Left renal cortex interstitium (tissue), 4 donors: ENCODE data around the gene DNAJC30. TPM values are rescaled to one million over a fixed set of nuclear protein-coding genes. Genes with fewer than 3 reads are reported as not detected.
"Not testable (repeated sequence)": the region's sequence is repeated elsewhere in the genome, so short reads cannot be mapped to it uniquely, and the experiment has no call there.

ENCODE experiments used
- DNase-seq, 4 donors: peaks; one replicate each; pipeline ENCODE4 v3.0.0-alpha.2; 2013; ENCODE audit warnings: low read depth in 4 of 4, low spot score in 2 of 4, missing footprints in 1 of 4
- polyA plus RNA-seq, 4 donors: library from polyadenylated mRNA; unstranded; fragments of 120-200 nt; gene quantifications; one replicate each; pipeline ENCODE4 v1.2.1, GENCODE V29; 2013; ENCODE audit not compliant: insufficient read length in 4 of 4

DNAJC30 gene
- 10 to 100 TPM in 3 of 4 donors, 1 to 10 TPM in 1; 9.9 to 13.9 (median 12.2) TPM for polyA plus RNA-seq

GRCh38 chr7:73683056-73683787 is at the start of gene DNAJC30, which contains the start of gene BUD23:
TSS of gene DNAJC30 (minus strand) at chr7:73683453. CDS start at chr7:73683423, 30 bp downstream.
TSS of gene BUD23 (plus strand) at chr7:73683597. CDS start at chr7:73683626, 29 bp downstream.
- DNase-seq: peak in 3 of 4 donors; percentile 82 to 91 (median 90)

GRCh38 chr7:73732397-73732796 is 49.1 kb upstream of the DNAJC30 start:
- DNase-seq: no peak

- no peak for DNase-seq
These were observed 47.2 kb upstream of the DNAJC30 start for GRCh38 chr7:73730485-73730884.

- DNase-seq: no peak
These were observed 45.3 kb upstream of the DNAJC30 start for GRCh38 chr7:73728551-73728950.

- no peak for DNase-seq
These were observed 44.7 kb upstream of the DNAJC30 start for GRCh38 chr7:73727952-73728351.

- DNase-seq: no peak
These were observed 42.8 kb upstream of the DNAJC30 start for GRCh38 chr7:73726083-73726466.

GRCh38 chr7:73723813-73724212 is 40.6 kb upstream of the DNAJC30 start:
- DNase-seq: no peak

- no peak for DNase-seq
These were observed 39.5 kb upstream of the DNAJC30 start for GRCh38 chr7:73722785-73723184.

- DNase-seq: not testable (repeated sequence)
These were observed 38.9 kb upstream of the DNAJC30 start for GRCh38 chr7:73722182-73722581.

GRCh38 chr7:73721377-73721817 is 38.1 kb upstream of the DNAJC30 start:
- DNase-seq: no peak

GRCh38 chr7:73720443-73720842 is 37.2 kb upstream of the DNAJC30 start:
- not testable (repeated sequence) for DNase-seq

- DNase-seq: no peak
These were observed 36.5 kb upstream of the DNAJC30 start for GRCh38 chr7:73719806-73720169.

GRCh38 chr7:73718905-73719805 is 35.9 kb upstream of the DNAJC30 start, which contains the start of gene STX1A:
TSS of gene STX1A (minus strand) at chr7:73719669. CDS start at chr7:73719631, 38 bp downstream.
- DNase-seq: no peak

GRCh38 chr7:73718438-73718881 is 35.2 kb upstream of the DNAJC30 start:
- DNase-seq: no peak

GRCh38 chr7:73717991-73718405 is 34.7 kb upstream of the DNAJC30 start:
- DNase-seq: no peak

- DNase-seq: no peak
These were observed 34.0 kb upstream of the DNAJC30 start for GRCh38 chr7:73717025-73717807.

- no peak for DNase-seq
These were observed 33.2 kb upstream of the DNAJC30 start for GRCh38 chr7:73716318-73716890.

- no peak for DNase-seq
These were observed 32.5 kb upstream of the DNAJC30 start for GRCh38 chr7:73715648-73716317.

GRCh38 chr7:73713319-73713718 is 30.1 kb upstream of the DNAJC30 start:
- DNase-seq: not testable (repeated sequence)
